Psoas muscle (tissue), 8 donors: Measurements from ENCODE around the gene MYOT. TPM values are rescaled to one million over a fixed set of nuclear protein-coding genes. Genes with fewer than 3 reads are reported as not detected.

Source experiments
- ATAC-seq, 4 donors: fragments of 200-7000 bp; cut with Tn5 transposase; one replicate each; pipeline ENCODE4 v1.9.1; 2020; ENCODE audit warnings: moderate library complexity in 3 of 4, mild to moderate bottlenecking in 2 of 4
- DNase-seq, 2 donors: peaks; one replicate each; pipeline ENCODE4 v3.0.0-alpha.2; 2020
- H3K27ac ChIP-seq: fragments of 200-600 bp; one replicate; pipeline ENCODE4 v1.8.0; 2022
- H3K27me3 ChIP-seq, 3 donors: fragments of 200-600 bp in 1 of 3; one replicate each; pipeline versions ENCODE4 v1.6.1 to v1.8.0; 2013 to 2022; ENCODE audit warnings: low read length in 2 of 3, mild to moderate bottlenecking in 2 of 3, moderate library complexity in 1 of 3; ENCODE audit not compliant: insufficient read depth in 3 of 3
- H3K36me3 ChIP-seq, 2 donors: fragments of 200-600 bp in 1 of 2; one replicate each; pipeline versions ENCODE4 v1.6.1 to v1.8.0; 2013 to 2022; ENCODE audit warnings: low read depth in 1 of 2, mild to moderate bottlenecking in 1 of 2, moderate library complexity in 1 of 2; ENCODE audit not compliant: insufficient read depth in 1 of 2
- H3K4me1 ChIP-seq: fragments of 200-600 bp; one replicate; pipeline ENCODE4 v1.8.0; 2022
- H3K4me3 ChIP-seq: fragments of 200-600 bp; one replicate; pipeline ENCODE4 v1.8.0; 2022; ENCODE audit warnings: mild to moderate bottlenecking
- H3K9me3 ChIP-seq: fragments of 200-600 bp; one replicate; pipeline ENCODE4 v1.8.0; 2022
- CTCF ChIP-seq: fragments of 200-600 bp; IDR thresholded peaks from one replicate; pipeline ENCODE4 v1.8.0; 2022; ENCODE audit warnings: antibody characterized with exemption
- WGBS, 3 donors: extraction: QIAGEN DNeasy Blood & Tissue Kit; methylation state at CpG; one replicate each; pipeline versions ENCODE4 v1.1.6 to v1.1.7; 2013; 5-methylcytosine and 5-hydroxymethylcytosine counted together
- intact Hi-C, 2 donors: fragments of 100-400 bp; cut with DNase I; formaldehyde crosslinking; loops; one replicate each; pipeline versions ENCODE4 v1.11.0 to v1.14.2; 2022
- polyA plus RNA-seq, 3 donors: library from polyadenylated mRNA; stranded (reverse); fragments of 200-250 nt; gene quantifications; one replicate each; pipeline ENCODE4 v1.2.3, GENCODE V29; 2013
- total RNA-seq, 4 donors: library from RNA; stranded (reverse); fragmentation: NEBNext Ultra II Directional in 2 of 4; extraction: Animal tissue kit (Norgen Biotek cat#: 25700) in 2 of 4; gene quantifications; one replicate each; pipeline versions ENCODE4 v1.2.1 to v1.2.4, GENCODE V29; 2021 to 2023
- donor health status: healthy with polysubstance abuse.
- donor health status: DM: no; HTN: no; CAD: no; lungs with moderate emphysema.
- donor health status: Bipolar disorder and iron deficiency.
- donor health status: healthy.
- donor health status: DM: yes; HTN: yes; CAD: no.
- donor health status: DM: no; HTN: no; CAD: no.
- donor health status: DM: no; HTN: no; CAD: no.
- donor health status: DM: yes; HTN: yes; CAD: no.

Gene MYOT
- total and polyA plus RNA-seq, 7 donors: 94.2 to 1,288 (median 775) TPM

DNA sequence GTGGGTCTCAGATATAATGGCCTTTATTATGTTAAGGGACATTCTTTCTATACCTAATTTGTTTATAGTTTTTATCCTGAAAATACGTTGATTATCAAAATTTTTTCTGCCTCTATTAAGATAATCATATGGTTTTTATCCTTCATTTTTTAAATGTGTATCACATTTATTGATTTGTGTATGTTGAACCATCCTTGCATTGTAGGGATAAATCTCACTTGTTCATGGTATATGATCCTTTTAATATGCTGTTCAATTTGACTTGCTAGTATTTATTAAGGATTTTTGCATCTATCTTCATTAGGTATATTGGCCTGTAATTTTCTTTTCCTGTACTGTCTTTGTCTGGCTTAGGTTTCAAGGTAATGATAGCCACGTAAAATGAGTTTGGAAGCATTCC, 47.1 kb downstream of the MYOT start:
- Histone ChIP-seq H3K27me3 (no peaks in the 10 kb centered on the region), H3K36me3 (no peaks in the 10 kb centered on the region), H3K9me3 (peaks cover 11% of the 10 kb centered on the region), H3K4me1 (no peaks in the 10 kb centered on the region), H3K4me3 (no peak overlapping the region), H3K27ac (no peak overlapping the region)
- intact Hi-C loops: no loop called here
- no peak for DNase-seq
- no peak for TF ChIP-seq CTCF
- ATAC-seq: no peak
- 60 to 81% (median 62%) methylated on average over 2 of the region's 2 CpGs for whole genome bisulfite sequencing, 3 donors

DNA sequence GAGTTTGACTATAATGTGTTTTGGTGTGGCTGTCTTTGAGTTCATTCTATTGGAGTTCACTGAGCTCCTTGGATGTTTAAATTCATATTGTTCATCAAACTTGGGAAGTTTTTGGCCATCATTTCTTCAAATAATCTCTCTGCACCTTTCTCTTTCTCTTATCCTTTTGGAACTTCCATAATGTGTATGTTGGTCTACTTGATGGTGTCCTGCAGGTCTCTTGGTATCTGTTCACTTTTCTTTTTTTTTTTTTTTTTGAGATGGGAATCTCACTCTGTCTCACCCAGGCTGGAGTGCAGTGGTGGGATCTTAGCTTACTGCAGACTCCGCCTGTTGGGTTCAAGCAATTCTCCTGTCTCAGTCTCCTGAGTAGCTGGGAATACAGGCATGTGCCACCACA, 49.3 kb downstream of the MYOT start:
- no peak for ATAC-seq

GRCh38 chr5:137921931-137922330, 54.3 kb downstream of the MYOT start:
- 55 to 64% (median 61%) methylated on average over 3 of the region's 3 CpGs for WGBS, 3 donors
- no peak overlapping the region for H3K27ac ChIP-seq
- intact Hi-C loops: no loop called here
- DNase-seq (no peak), ATAC-seq (no peak)
- TF ChIP-seq CTCF: no peak
- H3K36me3 ChIP-seq: no peaks in the 10 kb centered on the region
- H3K9me3 ChIP-seq: no peaks in the 10 kb centered on the region
- H3K4me1 ChIP-seq: no peaks in the 10 kb centered on the region
- no peaks in the 10 kb centered on the region for H3K27me3 ChIP-seq
- no peak overlapping the region for H3K4me3 ChIP-seq

More for the DNA sequence above, 49.3 kb downstream of the MYOT start:
- TF ChIP-seq CTCF: no peak
- intact Hi-C loops: no loop called here
- Histone ChIP-seq H3K4me1 (no peaks in the 10 kb centered on the region), H3K36me3 (no peaks in the 10 kb centered on the region), H3K27me3 (no peaks in the 10 kb centered on the region), H3K27ac (no peak overlapping the region), H3K4me3 (no peak overlapping the region), H3K9me3 (peaks cover 7% of the 10 kb centered on the region)
- 49 to 100% (median 96%) methylated on average over 1 of the region's 1 CpG for WGBS, 3 donors
- no peak for DNase-seq

DNA sequence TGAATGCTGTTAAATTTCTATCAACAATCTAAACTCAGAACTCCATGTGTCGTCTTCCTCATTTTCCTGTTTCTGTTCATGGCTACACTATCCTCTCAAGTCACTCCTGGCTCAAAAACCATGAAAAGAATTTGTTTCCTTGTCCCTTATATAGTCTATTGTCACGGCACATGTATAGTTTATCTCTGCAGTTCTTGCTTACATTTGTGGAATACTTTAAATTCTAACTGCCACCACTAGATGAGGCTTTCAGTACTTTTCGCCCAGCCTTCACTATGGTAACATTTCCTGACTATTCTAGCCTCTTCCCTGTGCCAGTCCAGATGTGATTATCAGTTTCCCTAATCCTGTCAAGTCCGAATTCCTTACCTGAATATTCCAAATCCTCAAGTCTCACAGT, 56.2 kb downstream of the MYOT start:
- H3K27me3 ChIP-seq: no peaks in the 10 kb centered on the region
- DNase-seq (no peak), ATAC-seq (no peak)
- H3K36me3 ChIP-seq: no peaks in the 10 kb centered on the region
- 49 to 67% (median 62%) methylated on average over 4 of the region's 4 CpGs for WGBS, 3 donors
- intact Hi-C loops: no loop called here
- H3K9me3 ChIP-seq: no peaks in the 10 kb centered on the region
- no peaks in the 10 kb centered on the region for H3K4me1 ChIP-seq
- no peak overlapping the region for H3K27ac ChIP-seq
- TF ChIP-seq CTCF: no peak
- no peak overlapping the region for H3K4me3 ChIP-seq

- 48 to 60% (median 59%) methylated on average over 3 of the region's 3 CpGs for WGBS, 3 donors
- Histone ChIP-seq H3K9me3 (no peaks in the 10 kb centered on the region), H3K27me3 (no peaks in the 10 kb centered on the region), H3K4me1 (peaks cover 9% of the 10 kb centered on the region), H3K36me3 (peaks cover 2 to 16% of the 10 kb centered on the region in 2 donors), H3K27ac (no peak overlapping the region), H3K4me3 (no peak overlapping the region)
- intact Hi-C loops: loop anchor here in 1 of 2 donors (10.0 kb wide), 1 partner anchor 52 kb away; no protein-coding TSS in a partner anchor
- no peak for TF ChIP-seq CTCF
- DNase-seq (no peak), ATAC-seq (no peak)
These were observed 65.1 kb downstream of the MYOT start for GRCh38 chr5:137932800-137933199.
